Common myeloid progenitor, CD34-positive (primary cell): ENCODE data around the gene SLC40A1. TPM values are rescaled to one million over a fixed set of nuclear protein-coding genes. Genes with fewer than 3 reads are reported as not detected.

Experiments
- CTCF ChIA-PET: fragments of 350-600 bp; sonication (Branson Sonifier 250); formaldehyde crosslinking; loops from one replicate; lab custom pipeline; 2021; ENCODE audit warnings: antibody characterized with exemption; lab: Charles Lee
- POLR2A ChIA-PET: fragments of 350-600 bp; sonication (Branson Sonifier 250); formaldehyde crosslinking; loops from one replicate; lab custom pipeline; 2021; ENCODE audit warnings: antibody characterized with exemption; lab: Charles Lee
- DNase-seq, 3 donors: peaks; one replicate each; pipeline versions ENCODE4 v3.0.0 to v3.0.0-alpha.2; 2013
- H3K27ac ChIP-seq, 2 experiments: 1 replicate in 1 of 2; 2 replicates in 1 of 2; pipeline ENCODE4 v1.7.0; 2013; ENCODE audit warnings: inconsistent platforms in 2 of 2, low read length in 2 of 2, mild to moderate bottlenecking in 2 of 2, low read depth in 1 of 2, moderate library complexity in 1 of 2; ENCODE audit not compliant: severe bottlenecking in 2 of 2, insufficient read depth in 1 of 2, poor library complexity in 1 of 2
- H3K27me3 ChIP-seq, 5 experiments: replicated peaks in 2 of 5; 1 replicate in 3 of 5; 2 replicates in 2 of 5; pipeline versions ENCODE4 v1.6.1 to v1.7.0; 2013; ENCODE audit warnings: low read length in 4 of 5, mild to moderate bottlenecking in 2 of 5, moderate library complexity in 2 of 5, inconsistent platforms in 1 of 5; ENCODE audit not compliant: insufficient read depth in 5 of 5, control insufficient read depth in 4 of 5
- H3K36me3 ChIP-seq, 4 experiments: 1 replicate in 2 of 4; 2 replicates in 2 of 4; pipeline versions ENCODE4 v1.6.1 to v1.7.0; 2013; ENCODE audit warnings: low read length in 3 of 4, control low read depth in 1 of 4, mild to moderate bottlenecking in 1 of 4; ENCODE audit not compliant: control insufficient read depth in 4 of 4, insufficient read depth in 4 of 4
- H3K4me1 ChIP-seq, 4 experiments: 1 replicate in 3 of 4; 2 replicates in 1 of 4; pipeline versions ENCODE4 v1.6.1 to v1.7.1; 2013; ENCODE audit warnings: low read length in 3 of 4, mild to moderate bottlenecking in 3 of 4, control low read depth in 1 of 4, inconsistent platforms in 1 of 4, moderate library complexity in 1 of 4; ENCODE audit not compliant: control insufficient read depth in 4 of 4, insufficient read depth in 4 of 4; ENCODE audit errors: control extremely low read depth in 1 of 4
- H3K4me3 ChIP-seq, 7 experiments: 1 replicate in 4 of 7; 2 replicates in 3 of 7; pipeline versions ENCODE4 v1.5.1 to v1.7.0; 2013; ENCODE audit warnings: mild to moderate bottlenecking in 7 of 7, low read length in 6 of 7, moderate library complexity in 6 of 7, inconsistent platforms in 2 of 7, low read depth in 2 of 7, control low read depth in 1 of 7; ENCODE audit not compliant: insufficient read depth in 4 of 7, control insufficient read depth in 1 of 7; ENCODE audit errors: extremely low read depth in 1 of 7
- H3K9me3 ChIP-seq, 5 experiments: 1 replicate in 4 of 5; 2 replicates in 1 of 5; pipeline versions ENCODE4 v1.6.1 to v1.7.1; 2013; ENCODE audit warnings: low read length in 4 of 5, mild to moderate bottlenecking in 2 of 5, inconsistent platforms in 1 of 5, low read depth in 1 of 5, moderate library complexity in 1 of 5; ENCODE audit not compliant: control insufficient read depth in 4 of 5, insufficient read depth in 2 of 5; ENCODE audit errors: control extremely low read depth in 1 of 5
- WGBS: methylation state at CpG from one replicate; pipeline ENCODE4 v1.1.5; 2013; ENCODE audit not compliant: insufficient coverage; 5-methylcytosine and 5-hydroxymethylcytosine counted together
- polyA plus RNA-seq: library from polyadenylated mRNA; unstranded; fragments of 120-200 nt; gene quantifications from one replicate; pipeline ENCODE4 v1.2.1, GENCODE V29; 2013

Gene SLC40A1
- polyA plus RNA-seq = 158 TPM

- DNase-seq = peak; percentile 81 to 92 (median 86)
- H3K27me3 ChIP-seq = no peaks in the 10 kb centered on the region
- peaks cover 0 to 19% (median 6%) of the 10 kb centered on the region in 4 experiments for H3K36me3 ChIP-seq
- CTCF ChIA-PET = interaction anchor here (0.8 to 5.0 kb wide), 13 partner anchors 12 to 182 kb away, joined by 3 to 20 read pairs (median 3); partner anchors contain the start of gene OSGEPL1
- POLR2A ChIA-PET = interaction anchor here (0.7 to 2.4 kb wide), 11 partner anchors 8 to 115 kb away, joined by 3 to 12 read pairs (median 4); no protein-coding TSS in a partner anchor
- H3K4me1 ChIP-seq = peaks cover 20 to 82% (median 28%) of the 10 kb centered on the region in 4 experiments
- 0% methylated on average over 60 of the region's 78 CpGs for WGBS
- peak within 1 kb of the TSS; percentile 84 to 91 for H3K27ac ChIP-seq
- no peaks in the 10 kb centered on the region for H3K9me3 ChIP-seq
- H3K4me3 ChIP-seq = peak within 1 kb of the TSS; percentile 66 to 97 (median 86)
Observed at GRCh38 chr2:189580658-189581353, at the start of gene SLC40A1. Gene SLC40A1 (minus strand): TSS chr2:189580786. CDS start chr2:189580460, 326 bp downstream.

- Histone ChIP-seq H3K27ac (no peak overlapping the region), H3K4me3 (no peak overlapping the region), H3K4me1 (peaks cover 0 to under 1% (median 0%) of the 10 kb centered on the region in 4 experiments), H3K9me3 (no peaks in the 10 kb centered on the region), H3K36me3 (no peaks in the 10 kb centered on the region), H3K27me3 (no peaks in the 10 kb centered on the region)
- ChIA-PET POLR2A (interaction anchor here (2.0 kb wide), 1 partner anchor 49 kb away, joined by 10 read pairs; the partner anchor contains the start of gene SLC40A1), CTCF (interaction anchor here (0.6 to 10.0 kb wide), 18 partner anchors 10 to 688 kb away, joined by 3 to 128 read pairs (median 4); partner anchors contain the start of gene SLC40A1)
- DNase-seq = no peak
- WGBS = 97% methylated on average over 8 of the region's 10 CpGs
Observed at GRCh38 chr2:189629531-189630453, 49.2 kb upstream of the SLC40A1 start.

GRCh38 chr2:189628817-189629530 lies 48.4 kb upstream of the SLC40A1 start:
- CTCF ChIA-PET = interaction anchor here (0.6 to 10.0 kb wide), 21 partner anchors 9 to 689 kb away, joined by 3 to 128 read pairs (median 4); partner anchors contain the start of gene SLC40A1
- WGBS = 92% methylated on average over 8 of the region's 9 CpGs
- no peak for DNase-seq

GRCh38 chr2:189627789-189628188 lies 47.2 kb upstream of the SLC40A1 start:
- Histone ChIP-seq H3K27ac (no peak overlapping the region), H3K27me3 (no peaks in the 10 kb centered on the region), H3K36me3 (no peaks in the 10 kb centered on the region), H3K4me1 (peaks cover 0 to 8% (median 2%) of the 10 kb centered on the region in 4 experiments), H3K9me3 (no peaks in the 10 kb centered on the region), H3K4me3 (no peak overlapping the region)
- ChIA-PET POLR2A (no interaction called here), CTCF (interaction anchor here (1.5 to 10.0 kb wide), 2 partner anchors 9 to 158 kb away, joined by 4 to 128 read pairs; no protein-coding TSS in a partner anchor)
- no peak for DNase-seq
- no CpG with 5 or more reads among the region's 1 CpG for WGBS

More at GRCh38 chr2:189628817-189629530, 48.4 kb upstream of the SLC40A1 start:
- POLR2A ChIA-PET = interaction anchor here (2.0 kb wide), 1 partner anchor 48 kb away, joined by 10 read pairs; the partner anchor contains the start of gene SLC40A1
- Histone ChIP-seq H3K4me1 (peaks cover 0 to 8% (median 2%) of the 10 kb centered on the region in 4 experiments), H3K9me3 (no peaks in the 10 kb centered on the region), H3K27me3 (no peaks in the 10 kb centered on the region), H3K4me3 (no peak overlapping the region), H3K27ac (no peak overlapping the region), H3K36me3 (no peaks in the 10 kb centered on the region)

- H3K27me3 ChIP-seq = no peaks in the 10 kb centered on the region
- no peak for DNase-seq
- no peak overlapping the region for H3K27ac ChIP-seq
- ChIA-PET CTCF (interaction anchor here (0.9 to 1.9 kb wide), 5 partner anchors 9 to 160 kb away, joined by 3 to 6 read pairs (median 5); partner anchors contain the start of gene SLC40A1), POLR2A (no interaction called here)
- no peaks in the 10 kb centered on the region for H3K36me3 ChIP-seq
- H3K4me3 ChIP-seq = no peak overlapping the region
- WGBS = 100% methylated on average over 1 of the region's 2 CpGs
- no peaks in the 10 kb centered on the region for H3K9me3 ChIP-seq
- peaks cover 0 to 10% (median 2%) of the 10 kb centered on the region in 4 experiments for H3K4me1 ChIP-seq
Observed at GRCh38 chr2:189625636-189626035, 45.0 kb upstream of the SLC40A1 start.
